MCF 10A (cell line): ENCODE results near the gene RNPEP. TPM values are rescaled to one million over a fixed set of nuclear protein-coding genes. Genes with fewer than 3 reads are reported as not detected.
A peak's percentile ranks its signal among the peaks of the same experiment; 100 is the strongest.

Source experiments
- BruUV-seq: library from RNA; stranded (reverse); fragments of 400-500 nt; replicated peaks from 2 replicates; lab custom pipeline; 2021; lab: Mats Ljungman, UMichigan
- CTCF ChIA-PET: fragments of 300-600 bp; sonication (Branson Sonifier 250); formaldehyde crosslinking; extraction: SDS; loops from one replicate; lab custom pipeline; 2021; ENCODE audit warnings: antibody characterized with exemption, inconsistent platforms; lab: Yijun Ruan, JAX
- POLR2A ChIA-PET: fragments of 300-600, 350-650 bp; sonication (Branson Sonifier 250); formaldehyde crosslinking; extraction: SDS; loops from one replicate; lab custom pipeline; 2020; ENCODE audit warnings: antibody characterized with exemption, inconsistent platforms; lab: Yijun Ruan, JAX
- DNase-seq: peaks from one replicate; pipeline ENCODE4 v3.0.0-alpha.2; 2018; ENCODE audit not compliant: unreplicated experiment
- H3K27ac Mint-ChIP-seq: one replicate; pipeline ENCODE4 v1.8.0; 2022; ENCODE audit warnings: mild to moderate bottlenecking, low read depth, mixed read lengths; ENCODE audit not compliant: unreplicated experiment
- H3K27me3 Mint-ChIP-seq: one replicate; pipeline ENCODE4 v1.8.0; 2022; ENCODE audit warnings: mixed read lengths; ENCODE audit not compliant: insufficient read depth, unreplicated experiment
- H3K36me3 Mint-ChIP-seq: one replicate; pipeline ENCODE4 v1.8.0; 2022; ENCODE audit warnings: mild to moderate bottlenecking, moderate library complexity, mixed read lengths; ENCODE audit not compliant: insufficient read depth, unreplicated experiment
- H3K4me1 Mint-ChIP-seq: one replicate; pipeline ENCODE4 v1.8.0; 2022; ENCODE audit warnings: mixed read lengths; ENCODE audit not compliant: insufficient read depth, unreplicated experiment
- H3K4me3 Mint-ChIP-seq: one replicate; pipeline ENCODE4 v1.8.0; 2022; ENCODE audit warnings: mild to moderate bottlenecking, moderate library complexity, mixed read lengths; ENCODE audit not compliant: unreplicated experiment
- H3K9me3 Mint-ChIP-seq: one replicate; pipeline ENCODE4 v1.8.0; 2022; ENCODE audit warnings: mixed read lengths; ENCODE audit not compliant: unreplicated experiment
- CTCF ChIP-seq: fragments of 200-600 bp; IDR thresholded peaks from one replicate; pipeline ENCODE4 v1.8.0; 2022; ENCODE audit warnings: antibody characterized with exemption, mild to moderate bottlenecking; ENCODE audit not compliant: unreplicated experiment
- intact Hi-C: fragments of 100-400 bp; cut with micrococcal nuclease; formaldehyde crosslinking; loops from 2 replicates; pipeline ENCODE4 v1.14.1; 2022
- total RNA-seq: library from RNA; stranded (reverse); gene quantifications from 2 replicates; pipeline ENCODE4 v1.2.3, GENCODE V29; 2022

RNPEP gene
- total RNA-seq, 1 experiment from 2014 or later: 155 TPM

- BruUV-seq: no TSS peak
- ChIA-PET CTCF (interaction anchor here (0.6 to 22.6 kb wide), 19 partner anchors 6 to 267 kb away, joined by 3 to 1380 read pairs (median 5); partner anchors contain the start of gene GPR37L1), POLR2A (interaction anchor here (0.6 to 4.2 kb wide), 15 partner anchors 8 to 172 kb away, joined by 3 to 35 read pairs (median 5); no protein-coding TSS in a partner anchor)
- no peaks in the 10 kb centered on the region for H3K9me3 Mint-ChIP-seq
- H3K36me3 Mint-ChIP-seq: peaks cover 55% of the 10 kb centered on the region
- peak overlapping the region; percentile 59 for H3K27ac Mint-ChIP-seq
- intact Hi-C loops: no loop called here
- DNase-seq: no peak
- no peak overlapping the region for H3K4me3 Mint-ChIP-seq
- peaks cover 25% of the 10 kb centered on the region for H3K4me1 Mint-ChIP-seq
- H3K27me3 Mint-ChIP-seq: no peaks in the 10 kb centered on the region
- TF ChIP-seq CTCF: no peak
These were observed 24.9 kb downstream of the RNPEP start for GRCh38 chr1:202007304-202007703.

DNA sequence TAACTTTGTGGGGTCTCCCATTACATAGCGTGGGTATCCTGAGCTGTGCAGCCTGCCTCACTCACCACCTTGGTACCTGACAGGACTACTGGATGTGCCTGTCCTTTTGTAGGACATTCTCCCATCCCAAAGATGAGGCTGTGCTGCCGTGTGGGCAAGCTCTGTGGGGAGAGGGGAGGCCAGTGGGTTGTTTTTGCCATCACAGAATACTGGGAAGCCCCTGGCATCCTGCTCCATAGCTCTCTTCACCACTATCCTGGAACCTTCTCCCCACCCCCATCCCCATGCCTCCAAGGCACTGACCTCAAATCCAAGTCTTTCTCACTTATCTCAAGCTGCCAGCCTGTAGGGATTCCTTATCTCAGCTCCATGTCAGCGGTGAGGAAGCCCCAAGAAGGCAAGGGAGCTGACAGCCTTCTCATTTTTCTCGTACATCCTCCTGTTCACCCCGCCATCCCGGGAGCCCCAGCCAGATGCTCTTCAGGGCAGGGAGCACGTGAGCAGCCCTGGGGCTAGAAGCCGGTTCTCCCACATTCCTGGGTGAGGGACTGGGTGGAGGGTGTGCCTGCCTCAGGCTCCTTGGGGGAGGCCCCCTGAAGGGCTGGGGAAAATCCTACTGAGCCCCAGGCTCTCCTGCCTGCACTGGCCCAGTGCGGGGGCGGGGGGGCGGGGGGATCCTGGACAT is 25.5 kb downstream of the RNPEP start:
- intact Hi-C loops: no loop called here
- TF ChIP-seq CTCF: no peak
- H3K4me3 Mint-ChIP-seq: no peak overlapping the region
- ChIA-PET CTCF (interaction anchor here (0.5 to 22.6 kb wide), 24 partner anchors 7 to 427 kb away, joined by 3 to 1380 read pairs (median 4); partner anchors contain the start of gene GPR37L1), POLR2A (interaction anchor here (0.6 to 4.2 kb wide), 16 partner anchors 8 to 135 kb away, joined by 3 to 35 read pairs (median 5); no protein-coding TSS in a partner anchor)
- DNase-seq: no peak
- BruUV-seq: no TSS peak
- peak overlapping the region; percentile 59 for H3K27ac Mint-ChIP-seq
- H3K36me3 Mint-ChIP-seq: peaks cover 49% of the 10 kb centered on the region
- H3K4me1 Mint-ChIP-seq: peaks cover 25% of the 10 kb centered on the region
- no peaks in the 10 kb centered on the region for H3K27me3 Mint-ChIP-seq
- no peaks in the 10 kb centered on the region for H3K9me3 Mint-ChIP-seq

DNA sequence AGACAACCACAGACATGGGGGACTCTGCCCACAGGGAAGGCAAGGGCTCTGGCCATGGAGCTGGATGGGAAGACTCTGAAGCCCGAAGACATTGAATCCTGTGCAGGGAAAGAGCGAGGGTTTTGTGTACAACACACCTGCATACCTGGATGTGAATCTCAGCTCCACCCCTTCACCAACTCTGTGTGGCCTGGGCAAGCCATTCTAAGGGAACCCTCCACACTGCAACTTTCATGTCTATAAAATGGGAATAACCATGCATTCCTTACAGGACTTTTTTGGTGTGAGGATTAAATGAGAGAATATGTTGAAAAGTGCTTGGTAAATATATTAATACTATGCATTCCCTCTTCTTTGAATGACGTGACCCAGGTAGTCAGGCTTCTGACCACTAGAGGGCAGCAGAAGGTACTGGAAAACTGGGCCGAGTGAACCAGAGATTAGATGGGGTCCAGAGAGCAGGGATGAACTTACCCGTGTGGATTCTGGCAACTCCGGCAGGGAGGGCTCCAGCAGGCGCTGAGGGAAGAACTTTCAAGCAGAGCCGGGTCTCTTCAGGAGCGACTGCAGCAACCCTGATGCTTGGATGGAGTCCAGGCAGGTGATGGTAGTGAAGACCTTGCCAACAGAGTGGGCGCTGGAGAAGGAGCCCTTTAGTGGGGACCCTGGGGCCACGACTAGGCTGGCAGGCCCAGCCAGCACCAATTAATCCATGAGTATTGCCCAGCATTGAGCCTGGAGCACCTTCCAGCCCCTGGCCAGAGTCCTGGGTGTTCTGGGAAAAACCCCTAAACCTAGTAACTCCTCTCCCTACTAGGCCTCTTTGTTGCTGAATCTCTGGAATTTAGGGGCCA is 27.1 kb downstream of the RNPEP start:
- Mint-ChIP-seq H3K4me3 (no peak overlapping the region), H3K27ac (no peak overlapping the region), H3K9me3 (no peaks in the 10 kb centered on the region), H3K36me3 (peaks cover 33% of the 10 kb centered on the region), H3K4me1 (peaks cover 26% of the 10 kb centered on the region), H3K27me3 (no peaks in the 10 kb centered on the region)
- ChIA-PET CTCF (interaction anchor here (0.6 to 22.6 kb wide), 40 partner anchors 8 to 1959 kb away, joined by 3 to 1380 read pairs (median 4); partner anchors contain the start of genes GPR37L1, SHISA4 and UBE2T), POLR2A (interaction anchor here (0.8 to 4.2 kb wide), 8 partner anchors 9 to 112 kb away, joined by 3 to 35 read pairs (median 5); no protein-coding TSS in a partner anchor)
- peak; percentile 97 for TF ChIP-seq CTCF
- BruUV-seq: no TSS peak
- intact Hi-C loops: loop anchor here (1.0 kb wide), 3 partner anchors 82 to 126 kb away; no protein-coding TSS in a partner anchor
- peak; percentile 95 for DNase-seq
